ENCODE data around the gene FHOD3.

FHOD3 gene

DNA sequence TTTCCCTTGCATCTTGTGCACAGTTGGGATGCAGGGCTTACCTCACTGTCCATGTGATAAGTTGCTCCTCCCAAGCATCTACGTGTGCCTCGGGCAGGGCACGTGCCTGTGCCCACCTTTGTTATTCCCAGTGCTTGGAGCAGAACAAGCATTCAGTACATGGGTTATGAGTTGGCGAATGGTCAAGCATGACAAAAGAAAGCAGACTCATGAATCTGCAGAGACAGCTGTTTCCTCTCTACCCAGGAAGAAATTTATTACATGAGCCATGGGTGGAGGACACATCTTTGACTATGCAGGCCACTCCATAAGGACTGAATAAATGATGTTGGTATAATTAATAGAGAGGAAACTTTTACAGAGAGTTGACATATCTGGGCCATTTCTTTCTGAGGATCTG, 403.4 kb downstream of the FHOD3 start:
- TF ChIP-seq SIN3A (IDR thresholded peaks at IDR 0.05; ENCODE audit: borderline replicate concordance, insufficient read depth, low read length), result no peak
- TF ChIP-seq TAF1 (IDR thresholded peaks at IDR 0.05; ENCODE audit: borderline replicate concordance, insufficient read depth, low read length), result no peak
- TF ChIP-seq, protein P1, sequence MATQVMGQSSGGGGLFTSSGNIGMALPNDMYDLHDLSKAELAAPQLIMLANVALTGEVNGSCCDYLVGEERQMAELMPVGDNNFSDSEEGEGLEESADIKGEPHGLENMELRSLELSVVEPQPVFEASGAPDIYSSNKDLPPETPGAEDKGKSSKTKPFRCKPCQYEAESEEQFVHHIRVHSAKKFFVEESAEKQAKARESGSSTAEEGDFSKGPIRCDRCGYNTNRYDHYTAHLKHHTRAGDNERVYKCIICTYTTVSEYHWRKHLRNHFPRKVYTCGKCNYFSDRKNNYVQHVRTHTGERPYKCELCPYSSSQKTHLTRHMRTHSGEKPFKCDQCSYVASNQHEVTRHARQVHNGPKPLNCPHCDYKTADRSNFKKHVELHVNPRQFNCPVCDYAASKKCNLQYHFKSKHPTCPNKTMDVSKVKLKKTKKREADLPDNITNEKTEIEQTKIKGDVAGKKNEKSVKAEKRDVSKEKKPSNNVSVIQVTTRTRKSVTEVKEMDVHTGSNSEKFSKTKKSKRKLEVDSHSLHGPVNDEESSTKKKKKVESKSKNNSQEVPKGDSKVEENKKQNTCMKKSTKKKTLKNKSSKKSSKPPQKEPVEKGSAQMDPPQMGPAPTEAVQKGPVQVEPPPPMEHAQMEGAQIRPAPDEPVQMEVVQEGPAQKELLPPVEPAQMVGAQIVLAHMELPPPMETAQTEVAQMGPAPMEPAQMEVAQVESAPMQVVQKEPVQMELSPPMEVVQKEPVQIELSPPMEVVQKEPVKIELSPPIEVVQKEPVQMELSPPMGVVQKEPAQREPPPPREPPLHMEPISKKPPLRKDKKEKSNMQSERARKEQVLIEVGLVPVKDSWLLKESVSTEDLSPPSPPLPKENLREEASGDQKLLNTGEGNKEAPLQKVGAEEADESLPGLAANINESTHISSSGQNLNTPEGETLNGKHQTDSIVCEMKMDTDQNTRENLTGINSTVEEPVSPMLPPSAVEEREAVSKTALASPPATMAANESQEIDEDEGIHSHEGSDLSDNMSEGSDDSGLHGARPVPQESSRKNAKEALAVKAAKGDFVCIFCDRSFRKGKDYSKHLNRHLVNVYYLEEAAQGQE (IDR thresholded peaks at IDR 0.05; ENCODE audit: insufficient read depth in 1 of 2, low read depth in 2 of 2, low read length in 2 of 2), result no peak
- TF ChIP-seq POLR2AphosphoS5 (IDR thresholded peaks at IDR 0.05; ENCODE audit: low read depth, low read length), result no peak
- TF ChIP-seq FOXP2 (optimal IDR thresholded peaks at IDR 0.05; ENCODE audit: borderline replicate concordance, extremely low read depth, extremely low read length, insufficient read depth), result no peak

GRCh38 chr18:36702401-36703013, 405.0 kb downstream of the FHOD3 start:
- no peak for TF ChIP-seq POLR2AphosphoS5 (IDR thresholded peaks at IDR 0.05; ENCODE audit: low read depth, low read length)
- TF ChIP-seq, protein P1 (IDR thresholded peaks at IDR 0.05; ENCODE audit: insufficient read depth in 1 of 2, low read depth in 2 of 2, low read length in 2 of 2), result no peak
- TF ChIP-seq TAF1 (IDR thresholded peaks at IDR 0.05; ENCODE audit: borderline replicate concordance, insufficient read depth, low read length), result no peak
- TF ChIP-seq FOXP2 (optimal IDR thresholded peaks at IDR 0.05; ENCODE audit: borderline replicate concordance, extremely low read depth, extremely low read length, insufficient read depth), result no peak
- no peak for TF ChIP-seq SIN3A (IDR thresholded peaks at IDR 0.05; ENCODE audit: borderline replicate concordance, insufficient read depth, low read length)

GRCh38 chr18:36704156-36704555, 406.6 kb downstream of the FHOD3 start:
- no peak for TF ChIP-seq POLR2AphosphoS5 (IDR thresholded peaks at IDR 0.05; ENCODE audit: low read depth, low read length)
- TF ChIP-seq, protein P1 (IDR thresholded peaks at IDR 0.05; ENCODE audit: insufficient read depth in 1 of 2, low read depth in 2 of 2, low read length in 2 of 2), result no peak
- TF ChIP-seq TAF1 (IDR thresholded peaks at IDR 0.05; ENCODE audit: borderline replicate concordance, insufficient read depth, low read length), result no peak
- no peak for TF ChIP-seq SIN3A (IDR thresholded peaks at IDR 0.05; ENCODE audit: borderline replicate concordance, insufficient read depth, low read length)
- no peak for TF ChIP-seq FOXP2 (optimal IDR thresholded peaks at IDR 0.05; ENCODE audit: borderline replicate concordance, extremely low read depth, extremely low read length, insufficient read depth)

DNA sequence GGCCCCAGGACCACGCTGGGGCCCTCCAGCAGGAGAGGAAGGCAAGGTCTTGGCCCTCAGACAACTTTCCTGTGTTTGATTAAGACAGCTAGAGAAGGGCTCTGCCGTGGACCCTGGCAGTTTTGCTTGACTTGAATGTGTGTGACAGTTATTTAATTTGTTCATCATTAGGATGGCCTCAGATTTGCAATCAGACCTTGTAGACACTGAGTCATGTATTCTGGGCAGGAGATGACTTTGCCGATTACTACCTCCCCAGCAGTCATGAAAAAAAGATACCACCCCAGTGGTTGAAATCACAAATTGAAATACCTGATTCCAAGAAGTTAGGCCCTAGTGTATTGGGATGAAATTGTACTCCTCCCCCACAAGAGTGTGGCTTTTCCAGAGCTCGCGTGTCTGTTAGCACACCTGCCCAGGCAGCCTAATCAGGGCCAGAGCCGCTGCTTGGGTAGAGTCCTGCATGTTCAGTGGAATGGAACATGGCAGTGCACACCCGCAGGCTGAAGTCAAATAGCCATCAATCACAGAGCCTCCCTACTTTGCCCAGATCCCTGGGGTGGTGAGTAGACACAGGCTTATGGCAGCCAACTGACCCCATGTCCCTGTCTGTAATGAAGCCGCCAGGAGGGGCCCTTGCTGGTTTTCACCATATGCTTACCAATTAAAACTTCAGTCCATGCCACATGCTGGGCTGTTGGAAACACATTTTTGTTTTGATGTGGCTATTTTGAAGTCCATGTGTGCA, 408.8 kb downstream of the FHOD3 start:
- TF ChIP-seq POLR2AphosphoS5 (IDR thresholded peaks at IDR 0.05; ENCODE audit: low read depth, low read length) (no peak), FOXP2 (optimal IDR thresholded peaks at IDR 0.05; ENCODE audit: borderline replicate concordance, extremely low read depth, extremely low read length, insufficient read depth) (no peak), TAF1 (IDR thresholded peaks at IDR 0.05; ENCODE audit: borderline replicate concordance, insufficient read depth, low read length) (no peak), SIN3A (IDR thresholded peaks at IDR 0.05; ENCODE audit: borderline replicate concordance, insufficient read depth, low read length) (no peak)
- TF ChIP-seq, protein P1 (IDR thresholded peaks at IDR 0.05; ENCODE audit: insufficient read depth in 1 of 2, low read depth in 2 of 2, low read length in 2 of 2), result no peak

Data from PFSK-1 (cell line).